Neuronal stem cell (in vitro differentiated cells): ENCODE data around the gene EDNRB.

Source experiments
- DNase-seq: peaks from one replicate; pipeline ENCODE4 v3.0.0-alpha.2; 2013; ENCODE audit warnings: low spot score
- H2AFZ ChIP-seq: one replicate; pipeline ENCODE4 v1.6.1; 2013; ENCODE audit warnings: mild to moderate bottlenecking, low read length, inconsistent platforms
- H2AK5ac ChIP-seq: 2 replicates; pipeline ENCODE4 v1.6.1; 2013; ENCODE audit warnings: low read depth, mild to moderate bottlenecking, inconsistent platforms, low read length, moderate library complexity, mixed read lengths
- H2BK120ac ChIP-seq: 2 replicates; pipeline ENCODE4 v1.6.1; 2013; ENCODE audit warnings: low read depth, mild to moderate bottlenecking, inconsistent platforms, low read length, moderate library complexity, mixed read lengths
- H2BK12ac ChIP-seq: one replicate; pipeline ENCODE4 v1.6.1; 2013; ENCODE audit warnings: low read length, inconsistent platforms
- H2BK15ac ChIP-seq: 2 replicates; pipeline ENCODE4 v1.6.1; 2013; ENCODE audit warnings: mild to moderate bottlenecking, low read length, inconsistent platforms, mixed read lengths
- H2BK5ac ChIP-seq: one replicate; pipeline ENCODE4 v1.6.1; 2013; ENCODE audit warnings: inconsistent platforms, mild to moderate bottlenecking, low read length, moderate library complexity
- H3K14ac ChIP-seq: one replicate; pipeline ENCODE4 v1.6.1; 2013; ENCODE audit warnings: low read length, inconsistent platforms
- H3K18ac ChIP-seq: 2 replicates; pipeline ENCODE4 v1.6.1; 2013; ENCODE audit warnings: low read length, inconsistent platforms
- H3K23ac ChIP-seq: 2 replicates; pipeline ENCODE4 v1.6.1; 2013; ENCODE audit warnings: low read depth, mild to moderate bottlenecking, mixed read lengths, low read length, inconsistent platforms; ENCODE audit not compliant: poor library complexity
- H3K27ac ChIP-seq: replicated peaks from 3 replicates; pipeline ENCODE4 v1.5.1; 2013; ENCODE audit warnings: low read length, inconsistent platforms
- H3K27me3 ChIP-seq, 3 experiments: 2 replicates each; pipeline ENCODE4 v1.6.1; 2013; ENCODE audit warnings: low read length in 3 of 3, mild to moderate bottlenecking in 2 of 3, inconsistent platforms in 1 of 3, low read depth in 1 of 3, mixed read lengths in 1 of 3, moderate library complexity in 1 of 3; ENCODE audit not compliant: control insufficient read depth in 3 of 3, insufficient read depth in 3 of 3
- H3K36me3 ChIP-seq, 2 donors: replicated peaks in 1 of 2; 2 replicates each; pipeline ENCODE4 v1.6.1; 2013; ENCODE audit warnings: low read length in 2 of 2; ENCODE audit not compliant: control insufficient read depth in 2 of 2, insufficient read depth in 2 of 2
- H3K4ac ChIP-seq: 2 replicates; pipeline ENCODE4 v1.6.1; 2013; ENCODE audit warnings: inconsistent platforms, mild to moderate bottlenecking, low read length, moderate library complexity
- H3K4me1 ChIP-seq, 2 donors: 1 replicate in 1 of 2; 2 replicates in 1 of 2; pipeline ENCODE4 v1.6.1; 2013; ENCODE audit warnings: low read length in 2 of 2, low read depth in 1 of 2; ENCODE audit not compliant: control insufficient read depth in 2 of 2, insufficient read depth in 1 of 2
- H3K4me2 ChIP-seq: one replicate; pipeline ENCODE4 v1.6.1; 2013; ENCODE audit warnings: mild to moderate bottlenecking, low read length, inconsistent platforms; ENCODE audit not compliant: insufficient read depth, poor library complexity, severe bottlenecking
- H3K4me3 ChIP-seq, 2 donors: 2 replicates each; pipeline ENCODE4 v1.5.1; 2013; ENCODE audit warnings: low read length in 2 of 2, mild to moderate bottlenecking in 2 of 2, inconsistent platforms in 1 of 2, moderate library complexity in 1 of 2
- H3K79me1 ChIP-seq: one replicate; pipeline ENCODE4 v1.6.1; 2013; ENCODE audit warnings: low read depth, mild to moderate bottlenecking, inconsistent platforms, low read length, moderate library complexity
- H3K9ac ChIP-seq: one replicate; pipeline ENCODE4 v1.6.1; 2013; ENCODE audit warnings: mild to moderate bottlenecking, low read depth, low read length, inconsistent platforms; ENCODE audit not compliant: poor library complexity
- H3K9me3 ChIP-seq, 2 donors: replicated peaks in 1 of 2; 2 replicates each; pipeline versions ENCODE3 to v1.6.1; 2013; ENCODE audit warnings: low read length in 2 of 2, mild to moderate bottlenecking in 2 of 2, inconsistent platforms in 1 of 2, low read depth in 1 of 2, mixed read lengths in 1 of 2, moderate library complexity in 1 of 2; ENCODE audit not compliant: control insufficient read depth in 2 of 2, insufficient read depth in 1 of 2
- H4K8ac ChIP-seq: one replicate; pipeline ENCODE4 v1.6.1; 2013; ENCODE audit warnings: low read depth, mild to moderate bottlenecking, inconsistent platforms, low read length, moderate library complexity
- H4K91ac ChIP-seq: one replicate; pipeline ENCODE4 v1.6.1; 2013; ENCODE audit warnings: low read length, low read depth, mild to moderate bottlenecking, inconsistent platforms; ENCODE audit not compliant: poor library complexity
- WGBS, 2 donors: extraction: QIAGEN DNeasy Blood & Tissue Kit; methylation state at CpG; one replicate each; pipeline ENCODE4 v1.1.7; 2013; ENCODE audit warnings: missing lambda C conversion rate in 2 of 2, mixed read lengths in 1 of 2; ENCODE audit not compliant: insufficient read length in 2 of 2, insufficient replicate concordance in 1 of 2; ENCODE audit errors: extremely low coverage in 2 of 2; 5-methylcytosine and 5-hydroxymethylcytosine counted together

EDNRB gene

DNA sequence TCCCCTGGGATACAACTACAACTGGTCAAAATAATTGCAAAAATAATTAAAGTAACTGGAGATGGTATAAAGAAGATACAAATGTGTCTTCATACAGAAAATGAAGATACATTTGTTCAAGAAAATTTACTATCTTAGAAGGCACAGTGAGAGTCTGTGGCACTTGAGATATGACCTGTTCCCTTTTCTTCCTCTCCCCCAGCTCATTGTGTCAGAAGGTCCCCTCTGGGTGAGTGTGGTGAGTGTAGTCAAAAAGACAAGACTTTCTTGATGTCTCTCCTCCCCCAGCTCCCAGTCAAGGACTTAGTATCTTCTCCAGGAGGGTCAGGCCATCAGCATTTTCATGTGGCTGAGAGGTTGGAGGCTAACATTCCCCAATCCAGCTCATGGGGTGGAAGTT, 51.7 kb downstream of the EDNRB start:
- H3K27ac ChIP-seq = no peak overlapping the region
- no peak overlapping the region for H3K14ac ChIP-seq
- H3K23ac ChIP-seq = no peak overlapping the region
- H2AFZ ChIP-seq = no peak overlapping the region
- H2BK5ac ChIP-seq = no peak overlapping the region
- H3K9ac ChIP-seq = no peak overlapping the region
- H2BK12ac ChIP-seq = no peak overlapping the region
- no peak for DNase-seq
- H3K27me3 ChIP-seq = no peaks in the 10 kb centered on the region
- H2BK15ac ChIP-seq = no peak overlapping the region
- no peak overlapping the region for H2BK120ac ChIP-seq
- no peaks in the 10 kb centered on the region for H3K4me1 ChIP-seq
- H3K4me3 ChIP-seq = no peak overlapping the region
- H3K79me1 ChIP-seq = no peaks in the 10 kb centered on the region
- no peak overlapping the region for H4K91ac ChIP-seq
- no peak overlapping the region for H3K18ac ChIP-seq
- H2AK5ac ChIP-seq = no peak overlapping the region
- H3K4me2 ChIP-seq = no peak overlapping the region
- no peak overlapping the region for H4K8ac ChIP-seq
- no peaks in the 10 kb centered on the region for H3K36me3 ChIP-seq
- no peak overlapping the region for H3K4ac ChIP-seq
- H3K9me3 ChIP-seq = peaks cover 6 to 8% of the 10 kb centered on the region in 2 donors

DNA sequence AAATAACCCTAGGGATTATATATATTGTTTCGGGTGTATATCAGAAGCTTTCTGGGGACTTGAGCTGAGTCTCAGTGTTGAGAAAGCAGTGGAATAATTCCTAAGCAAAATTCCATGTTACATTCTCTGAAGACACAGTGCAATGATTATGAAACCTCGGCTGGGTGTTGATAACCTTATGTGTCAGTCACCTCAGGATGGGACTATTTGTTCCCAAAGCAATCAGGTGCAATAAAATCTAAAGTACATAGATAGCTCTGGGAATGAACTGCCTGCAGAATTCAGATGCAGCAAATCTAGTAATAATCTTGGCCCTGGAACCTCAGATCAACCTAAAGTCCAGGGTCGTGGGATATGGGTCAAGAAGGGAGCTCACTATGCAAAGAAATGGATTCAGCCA, 53.0 kb downstream of the EDNRB start:
- Histone ChIP-seq H2AK5ac (no peak overlapping the region), H3K9ac (no peak overlapping the region), H3K79me1 (no peaks in the 10 kb centered on the region), H3K14ac (no peak overlapping the region), H4K8ac (no peak overlapping the region), H2BK5ac (no peak overlapping the region), H2BK15ac (no peak overlapping the region), H3K4me2 (no peak overlapping the region), H3K23ac (no peak overlapping the region), H2BK120ac (no peak overlapping the region), H3K4me1 (no peaks in the 10 kb centered on the region), H3K27me3 (no peaks in the 10 kb centered on the region), H3K18ac (no peak overlapping the region), H3K4me3 (no peak overlapping the region), H3K9me3 (peaks cover 6 to 8% of the 10 kb centered on the region in 2 donors), H3K27ac (no peak overlapping the region), H3K36me3 (no peaks in the 10 kb centered on the region), H4K91ac (no peak overlapping the region), H2BK12ac (no peak overlapping the region), H3K4ac (no peak overlapping the region), H2AFZ (no peak overlapping the region)
- no CpG with 5 or more reads among the region's 3 CpGs for WGBS, 2 donors
- DNase-seq = no peak

DNA sequence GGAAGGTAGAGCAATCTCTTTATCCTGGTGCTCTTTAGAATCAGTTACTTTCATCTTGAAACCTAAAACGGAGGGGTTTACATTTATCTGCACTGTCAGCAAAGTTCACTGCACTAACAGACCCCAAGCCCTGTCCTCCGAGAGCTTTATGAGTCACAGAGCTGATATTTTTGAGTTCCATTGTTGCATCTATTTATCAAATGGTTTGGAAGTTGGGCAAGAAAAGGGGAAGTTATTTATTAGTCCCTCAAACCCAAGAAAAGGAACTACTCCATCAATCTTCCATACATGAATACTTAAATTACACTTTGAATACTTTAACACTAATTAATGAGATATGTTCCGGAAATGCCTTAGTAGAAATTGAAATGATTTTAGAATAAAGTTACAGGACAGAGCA, 55.5 kb downstream of the EDNRB start:
- Histone ChIP-seq H2BK5ac (no peak overlapping the region), H3K18ac (no peak overlapping the region), H2AFZ (peak overlapping the region; percentile 24), H2BK12ac (no peak overlapping the region), H3K4ac (no peak overlapping the region), H3K4me1 (peaks cover 0 to 6% of the 10 kb centered on the region in 2 donors), H3K36me3 (no peaks in the 10 kb centered on the region), H3K14ac (no peak overlapping the region), H3K23ac (no peak overlapping the region), H3K4me2 (no peak overlapping the region), H4K91ac (no peak overlapping the region), H2BK15ac (no peak overlapping the region), H3K27ac (no peak overlapping the region), H4K8ac (no peak overlapping the region), H3K27me3 (no peaks in the 10 kb centered on the region), H2BK120ac (no peak overlapping the region), H3K4me3 (no peak overlapping the region), H3K9me3 (peaks cover 0 to 2% of the 10 kb centered on the region in 2 donors), H3K9ac (no peak overlapping the region), H2AK5ac (no peak overlapping the region), H3K79me1 (no peaks in the 10 kb centered on the region)
- no CpG with 5 or more reads among the region's 3 CpGs for WGBS, 2 donors
- DNase-seq = no peak

DNA sequence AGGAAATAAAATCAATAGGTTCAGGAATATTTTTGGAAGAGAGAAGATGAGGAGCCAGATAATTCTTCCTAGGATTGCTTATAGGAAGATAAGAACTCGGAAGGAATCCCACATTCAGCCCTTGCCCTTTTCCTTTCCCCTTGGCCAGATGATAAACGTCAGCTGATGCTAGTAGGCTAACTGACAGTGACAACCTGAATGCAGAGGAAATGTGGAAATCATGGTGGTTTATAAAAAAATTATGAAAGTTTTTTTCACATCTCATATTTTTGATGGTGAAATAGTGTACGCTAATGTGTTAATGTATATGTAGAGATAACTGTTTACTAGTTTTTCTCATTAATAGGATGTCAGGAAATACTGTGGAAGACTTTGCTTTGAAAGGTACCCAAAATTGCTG, 56.9 kb downstream of the EDNRB start:
- no peak for DNase-seq
- Histone ChIP-seq H4K8ac (no peak overlapping the region), H2AK5ac (no peak overlapping the region), H3K14ac (no peak overlapping the region), H3K9me3 (no peaks in the 10 kb centered on the region), H2BK12ac (no peak overlapping the region), H3K4me1 (peaks cover 6 to 9% of the 10 kb centered on the region in 2 donors), H3K4ac (no peak overlapping the region), H3K23ac (no peak overlapping the region), H2BK5ac (no peak overlapping the region), H3K27ac (no peak overlapping the region), H3K4me3 (no peak overlapping the region), H3K9ac (no peak overlapping the region), H3K79me1 (no peaks in the 10 kb centered on the region), H2AFZ (no peak overlapping the region), H3K27me3 (no peaks in the 10 kb centered on the region), H4K91ac (no peak overlapping the region), H3K36me3 (no peaks in the 10 kb centered on the region), H3K4me2 (no peak overlapping the region), H2BK15ac (no peak overlapping the region), H2BK120ac (no peak overlapping the region), H3K18ac (no peak overlapping the region)
- WGBS, 2 donors = no CpG with 5 or more reads among the region's 3 CpGs
